DOHH2 (cell line): ENCODE measurements around the gene CARMIL1.

Experiments used
- H3F3A ChIP-seq: fragments of 200-600 bp; sonication (generic), shearing (Covaris generic); 2 replicates; pipeline ENCODE4 v1.6.0; 2016; ENCODE audit warnings: antibody characterized with exemption, mild to moderate bottlenecking; ENCODE audit not compliant: control insufficient read depth, insufficient read depth
- H3K27ac ChIP-seq: fragments of 200-600 bp; sonication (generic); 2 replicates; pipeline ENCODE4 v1.5.1; 2014; ENCODE audit warnings: low read depth, mild to moderate bottlenecking, low read length, moderate library complexity
- H3K27me3 ChIP-seq: fragments of 200-600 bp; sonication (generic); 2 replicates; pipeline ENCODE4 v1.6.1; 2014; ENCODE audit warnings: mild to moderate bottlenecking, low read length, mixed read lengths; ENCODE audit not compliant: control insufficient read depth
- H3K36me3 ChIP-seq: fragments of 200-600 bp; sonication (generic); 2 replicates; pipeline ENCODE4 v1.6.1; 2014; ENCODE audit warnings: mild to moderate bottlenecking, low read length, moderate library complexity, mixed read lengths; ENCODE audit not compliant: control insufficient read depth
- H3K4me1 ChIP-seq: fragments of 200-600 bp; sonication (generic); 2 replicates; pipeline ENCODE4 v1.6.1; 2014; ENCODE audit warnings: mild to moderate bottlenecking, low read length, mixed read lengths; ENCODE audit not compliant: control insufficient read depth
- H3K4me2 ChIP-seq: fragments of 200-600 bp; sonication (generic); 2 replicates; pipeline ENCODE4 v1.6.0; 2014; ENCODE audit warnings: mild to moderate bottlenecking, low read length, moderate library complexity
- H3K4me3 ChIP-seq: fragments of 200-600 bp; sonication (generic); 2 replicates; pipeline ENCODE4 v1.5.1; 2014; ENCODE audit warnings: mild to moderate bottlenecking, low read length, mixed read lengths
- H3K79me2 ChIP-seq: fragments of 200-600 bp; sonication (generic); 2 replicates; pipeline ENCODE4 v1.6.1; 2014; ENCODE audit warnings: mild to moderate bottlenecking, low read length, mixed read lengths; ENCODE audit not compliant: control insufficient read depth
- H3K9me2 ChIP-seq: fragments of 200-600 bp; sonication (generic); replicated peaks from 2 replicates; pipeline ENCODE4 v1.6.1; 2014; ENCODE audit warnings: mild to moderate bottlenecking, low read length, mixed read lengths; ENCODE audit not compliant: control insufficient read depth
- H3K9me3 ChIP-seq: fragments of 200-600 bp; sonication (generic); 2 replicates; pipeline ENCODE4 v1.6.1; 2014; ENCODE audit warnings: antibody characterized with exemption, low read length, mixed read lengths; ENCODE audit not compliant: control insufficient read depth, insufficient read depth
- H4K20me1 ChIP-seq: fragments of 200-600 bp; sonication (generic); 2 replicates; pipeline ENCODE4 v1.6.0; 2014; ENCODE audit warnings: low read depth, mild to moderate bottlenecking, antibody characterized with exemption, low read length, moderate library complexity; ENCODE audit not compliant: control insufficient read depth, insufficient read depth
- EZH2phosphoT487 ChIP-seq: fragments of 200-600 bp; sonication (generic); IDR thresholded peaks from 2 replicates; pipeline ENCODE4 v1.6.1; 2017; ENCODE audit warnings: borderline replicate concordance, mild to moderate bottlenecking, antibody characterized with exemption, low read length, moderate library complexity, mixed read lengths
- TF ChIP-seq, protein P1 (sequence below): fragments of 200-600 bp; sonication (generic); IDR thresholded peaks from one replicate; pipeline ENCODE4 v1.5.1; 2014; ENCODE audit warnings: antibody characterized with exemption, mild to moderate bottlenecking, low read depth, low read length; ENCODE audit not compliant: poor library complexity, severe bottlenecking

Gene CARMIL1

DNA sequence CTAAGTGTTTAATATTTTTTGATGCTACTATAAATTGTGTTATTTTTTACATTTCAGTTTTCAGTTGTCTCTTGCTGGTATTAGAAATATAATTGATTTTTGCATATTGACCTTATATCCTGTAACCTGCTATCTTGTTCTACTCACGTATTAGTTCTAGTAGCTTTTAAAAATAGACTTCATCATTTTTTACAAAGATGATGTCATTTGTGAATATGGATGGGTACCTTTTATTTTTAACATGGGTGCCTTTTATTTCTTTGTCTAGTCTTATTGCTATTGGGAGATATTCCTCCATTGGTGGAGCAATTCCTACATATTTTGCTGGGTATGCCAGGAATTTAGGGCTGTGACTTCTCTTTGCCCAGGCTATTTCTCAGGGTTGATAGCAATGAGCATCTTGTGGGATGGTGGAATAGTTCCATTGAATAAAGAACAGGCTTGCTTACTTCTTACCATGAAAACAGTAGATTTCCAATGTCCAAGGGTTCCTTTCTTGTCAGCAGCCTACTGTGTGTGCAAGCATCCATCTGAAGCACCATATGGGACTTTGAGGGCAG, 149.7 kb downstream of the CARMIL1 start:
- Histone ChIP-seq H3K9me2 (no peaks in the 10 kb centered on the region), H3K27ac (no peak overlapping the region), H4K20me1 (no peaks in the 10 kb centered on the region), H3K79me2 (no peaks in the 10 kb centered on the region), H3K4me2 (peak overlapping the region; percentile 63; the same call in 1 of the 2 replicates), H3K9me3 (no peaks in the 10 kb centered on the region), H3K4me1 (peaks cover 64% of the 10 kb centered on the region), H3K27me3 (no peaks in the 10 kb centered on the region), H3K4me3 (no peak overlapping the region), H3K36me3 (no peaks in the 10 kb centered on the region), H3F3A (peaks cover 4% of the 10 kb centered on the region; the same call in 1 of the 2 replicates)
- TF ChIP-seq EZH2phosphoT487, result no peak
- TF ChIP-seq, protein P1, sequence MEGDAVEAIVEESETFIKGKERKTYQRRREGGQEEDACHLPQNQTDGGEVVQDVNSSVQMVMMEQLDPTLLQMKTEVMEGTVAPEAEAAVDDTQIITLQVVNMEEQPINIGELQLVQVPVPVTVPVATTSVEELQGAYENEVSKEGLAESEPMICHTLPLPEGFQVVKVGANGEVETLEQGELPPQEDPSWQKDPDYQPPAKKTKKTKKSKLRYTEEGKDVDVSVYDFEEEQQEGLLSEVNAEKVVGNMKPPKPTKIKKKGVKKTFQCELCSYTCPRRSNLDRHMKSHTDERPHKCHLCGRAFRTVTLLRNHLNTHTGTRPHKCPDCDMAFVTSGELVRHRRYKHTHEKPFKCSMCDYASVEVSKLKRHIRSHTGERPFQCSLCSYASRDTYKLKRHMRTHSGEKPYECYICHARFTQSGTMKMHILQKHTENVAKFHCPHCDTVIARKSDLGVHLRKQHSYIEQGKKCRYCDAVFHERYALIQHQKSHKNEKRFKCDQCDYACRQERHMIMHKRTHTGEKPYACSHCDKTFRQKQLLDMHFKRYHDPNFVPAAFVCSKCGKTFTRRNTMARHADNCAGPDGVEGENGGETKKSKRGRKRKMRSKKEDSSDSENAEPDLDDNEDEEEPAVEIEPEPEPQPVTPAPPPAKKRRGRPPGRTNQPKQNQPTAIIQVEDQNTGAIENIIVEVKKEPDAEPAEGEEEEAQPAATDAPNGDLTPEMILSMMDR, result no peak

DNA sequence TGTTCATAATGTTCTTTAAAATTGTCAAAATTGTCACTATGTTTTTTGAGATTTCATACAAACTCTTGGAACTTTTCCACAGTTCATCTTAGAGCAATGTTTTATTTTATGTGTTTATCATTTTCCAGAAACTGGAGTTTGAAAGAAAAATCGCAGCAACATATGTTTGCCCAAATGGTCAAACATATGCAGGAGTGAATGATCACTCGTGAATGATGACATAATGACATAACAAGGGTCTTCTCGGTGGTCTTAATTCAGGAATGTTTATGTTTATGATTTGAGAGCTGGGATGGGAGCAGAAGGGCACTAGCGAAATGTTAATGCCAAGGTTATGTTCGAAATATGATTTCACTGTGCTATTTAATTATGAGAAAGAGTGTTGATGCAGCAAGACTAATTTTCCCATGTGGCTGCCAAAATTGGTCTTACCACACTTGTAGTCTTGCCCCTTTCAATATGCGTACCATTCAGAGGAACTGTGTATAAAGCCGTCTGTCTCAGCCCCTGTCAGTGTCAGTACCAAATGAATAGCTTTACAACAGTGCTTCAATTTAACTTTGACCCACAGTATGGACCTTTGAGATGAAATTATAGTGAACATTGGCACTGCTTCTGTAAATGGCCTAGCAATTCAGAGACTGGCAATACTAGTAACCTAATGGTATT, 152.3 kb downstream of the CARMIL1 start:
- Histone ChIP-seq H3K9me2 (no peaks in the 10 kb centered on the region), H3K27me3 (no peaks in the 10 kb centered on the region), H3K36me3 (no peaks in the 10 kb centered on the region), H3K4me2 (peak overlapping the region; percentile 65), H3K9me3 (no peaks in the 10 kb centered on the region), H4K20me1 (no peaks in the 10 kb centered on the region), H3K4me1 (peaks cover 53% of the 10 kb centered on the region), H3K4me3 (peak overlapping the region; percentile 44), H3F3A (peaks cover 4% of the 10 kb centered on the region; the same call in 1 of the 2 replicates), H3K79me2 (no peaks in the 10 kb centered on the region), H3K27ac (peak overlapping the region; percentile 44)
- TF ChIP-seq, protein P1, result no peak
- no peak for TF ChIP-seq EZH2phosphoT487

DNA sequence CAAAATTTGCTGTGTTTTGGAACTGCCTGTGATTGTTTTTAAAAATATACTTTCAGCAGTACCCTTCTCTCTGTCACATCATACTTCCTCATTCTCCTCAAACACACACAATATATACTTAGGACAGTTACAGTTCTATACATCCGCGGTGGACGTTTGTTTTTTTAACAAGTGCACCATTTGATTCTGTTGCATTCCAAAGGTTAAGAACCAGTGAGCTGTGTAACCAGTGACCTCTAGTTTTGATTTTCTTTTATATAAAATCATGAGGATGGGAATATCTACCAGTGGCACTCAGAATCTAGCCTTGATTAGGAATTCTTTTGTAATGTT, 152.8 kb downstream of the CARMIL1 start:
- H3K27me3 ChIP-seq, result no peaks in the 10 kb centered on the region
- H3K4me1 ChIP-seq, result peaks cover 48% of the 10 kb centered on the region
- no peaks in the 10 kb centered on the region for H3K9me3 ChIP-seq
- H3K27ac ChIP-seq, result peak overlapping the region; percentile 44
- H3K9me2 ChIP-seq, result no peaks in the 10 kb centered on the region
- H3K36me3 ChIP-seq, result no peaks in the 10 kb centered on the region
- no peaks in the 10 kb centered on the region for H3K79me2 ChIP-seq
- TF ChIP-seq EZH2phosphoT487, result no peak
- TF ChIP-seq, protein P1, result no peak
- H3K4me3 ChIP-seq, result peak overlapping the region; percentile 44
- peaks cover 4% of the 10 kb centered on the region; the same call in 1 of the 2 replicates for H3F3A ChIP-seq
- no peaks in the 10 kb centered on the region for H4K20me1 ChIP-seq
- peak overlapping the region; percentile 65 for H3K4me2 ChIP-seq
